Endothelial cell (in vitro differentiated cells): ENCODE data around the gene PSMF1. TPM values are rescaled to one million over a fixed set of nuclear protein-coding genes. Genes with fewer than 3 reads are reported as not detected.

ENCODE experiments used
- DNase-seq: peaks from one replicate; pipeline ENCODE4 v3.0.0; 2021; ENCODE audit warnings: low spot score
- H3K27ac Mint-ChIP-seq: one replicate; pipeline ENCODE4 v1.8.0; 2021; ENCODE audit warnings: mixed read lengths, inconsistent platforms; ENCODE audit not compliant: unreplicated experiment
- H3K27me3 Mint-ChIP-seq: one replicate; pipeline ENCODE4 v1.8.0; 2021; ENCODE audit warnings: mild to moderate bottlenecking, moderate library complexity, mixed read lengths, inconsistent platforms; ENCODE audit not compliant: unreplicated experiment
- H3K36me3 Mint-ChIP-seq: one replicate; pipeline ENCODE4 v1.8.0; 2021; ENCODE audit warnings: mild to moderate bottlenecking, low read depth, mixed read lengths, inconsistent platforms; ENCODE audit not compliant: unreplicated experiment
- H3K4me1 Mint-ChIP-seq: one replicate; pipeline ENCODE4 v1.8.0; 2021; ENCODE audit warnings: mild to moderate bottlenecking, mixed read lengths, inconsistent platforms; ENCODE audit not compliant: unreplicated experiment
- H3K4me3 Mint-ChIP-seq: one replicate; pipeline ENCODE4 v1.8.0; 2021; ENCODE audit warnings: mild to moderate bottlenecking, mixed read lengths, inconsistent platforms; ENCODE audit not compliant: unreplicated experiment
- H3K9me3 Mint-ChIP-seq: one replicate; pipeline ENCODE4 v1.8.0; 2021; ENCODE audit warnings: mixed read lengths, inconsistent platforms; ENCODE audit not compliant: unreplicated experiment
- CTCF ChIP-seq: fragments of 200-600 bp; sonication (generic); IDR thresholded peaks from one replicate; pipeline ENCODE4 v1.5.0; 2021; ENCODE audit warnings: antibody characterized with exemption; ENCODE audit not compliant: unreplicated experiment
- total RNA-seq: library from RNA; stranded (reverse); fragmentation: NEBNext Ultra II Directional; extraction: Animal tissue kit (Norgen Biotek cat#: 25700); gene quantifications from one replicate; pipeline ENCODE4 v1.2.1, GENCODE V29; 2021; ENCODE audit not compliant: unreplicated experiment

PSMF1 gene
- total RNA-seq, 1 donor from 2014 or later = 91.7 TPM

DNA sequence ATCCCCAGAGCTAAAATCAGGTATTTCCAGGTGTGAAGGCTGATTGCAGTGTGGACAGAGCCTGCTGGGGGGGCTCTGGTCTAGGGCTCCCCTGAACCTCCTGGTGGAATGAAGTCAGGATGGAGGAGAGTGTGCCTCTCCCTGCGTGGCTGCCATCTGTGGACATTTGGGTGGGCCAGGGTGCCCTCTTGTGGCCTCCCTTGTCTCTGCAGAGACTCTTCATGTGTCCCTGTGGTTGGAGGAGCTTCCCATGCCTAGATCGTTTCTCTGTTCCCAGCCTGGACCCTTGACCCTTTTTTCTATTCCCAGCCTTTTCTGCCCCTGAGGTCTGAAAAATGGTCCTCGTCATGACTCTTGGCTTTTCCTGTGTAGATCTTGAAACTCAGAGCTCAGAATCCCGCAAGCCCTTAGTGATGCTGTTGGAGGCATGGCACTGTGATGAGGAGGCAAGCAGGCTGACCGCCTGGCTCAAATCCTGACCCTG, 9.9 kb upstream of the PSMF1 start:
- Mint-ChIP-seq H3K4me1 (no peaks in the 10 kb centered on the region), H3K9me3 (no peaks in the 10 kb centered on the region), H3K4me3 (no peak overlapping the region), H3K27me3 (peaks cover 5% of the 10 kb centered on the region), H3K36me3 (no peaks in the 10 kb centered on the region), H3K27ac (no peak overlapping the region)
- peak; percentile 51 for TF ChIP-seq CTCF
- DNase-seq = peak; percentile 69

DNA sequence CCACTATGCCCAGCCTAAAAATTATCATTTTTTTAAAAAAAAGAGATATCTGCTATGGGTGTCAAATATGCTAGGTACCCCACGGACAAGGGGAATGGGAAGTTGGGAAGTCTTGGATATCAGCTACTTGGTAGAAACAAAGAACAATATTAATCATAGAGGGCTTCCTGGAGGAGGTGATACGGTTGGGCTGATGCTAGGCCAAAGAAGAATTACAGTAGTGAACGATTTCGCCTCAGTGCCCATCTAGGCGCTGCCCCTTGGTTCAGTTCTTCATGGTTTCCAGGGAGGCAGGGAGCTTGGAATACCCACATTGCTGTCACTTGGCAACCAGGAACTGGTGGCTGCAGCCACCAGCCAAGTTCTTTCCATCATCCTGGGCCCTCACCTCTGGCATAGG, 5.5 kb upstream of the PSMF1 start:
- peaks cover 3% of the 10 kb centered on the region for H3K27me3 Mint-ChIP-seq

DNA sequence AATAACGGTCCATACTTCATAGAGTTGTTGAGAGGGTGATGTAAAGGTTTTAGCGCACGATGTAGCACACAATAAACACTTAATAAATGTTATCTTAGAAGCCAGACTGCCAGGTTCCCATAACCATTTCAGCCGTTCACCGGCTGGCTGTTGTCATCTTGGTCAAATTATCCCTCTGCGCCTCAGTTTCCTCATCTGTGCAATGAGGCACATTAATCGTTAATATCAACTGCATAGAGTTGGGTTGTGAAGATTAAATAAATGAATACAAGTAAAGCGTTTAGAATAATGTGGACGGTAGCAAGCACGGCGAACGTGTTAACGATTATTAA, 432 bp upstream of the PSMF1 start:
- peaks cover 7% of the 10 kb centered on the region for H3K36me3 Mint-ChIP-seq
- peak overlapping the region; percentile 52 for H3K27ac Mint-ChIP-seq
- peak overlapping the region; percentile 95 for H3K4me3 Mint-ChIP-seq
- H3K9me3 Mint-ChIP-seq = no peaks in the 10 kb centered on the region
- TF ChIP-seq CTCF = no peak
- no peak for DNase-seq
- peaks cover 42% of the 10 kb centered on the region for H3K4me1 Mint-ChIP-seq
- peaks cover 1% of the 10 kb centered on the region for H3K27me3 Mint-ChIP-seq

More for the DNA sequence above, 5.5 kb upstream of the PSMF1 start:
- H3K36me3 Mint-ChIP-seq = no peaks in the 10 kb centered on the region
- peaks cover 11% of the 10 kb centered on the region for H3K4me1 Mint-ChIP-seq
- no peak overlapping the region for H3K4me3 Mint-ChIP-seq
- H3K27ac Mint-ChIP-seq = no peak overlapping the region
- no peak for DNase-seq
- TF ChIP-seq CTCF = no peak
- H3K9me3 Mint-ChIP-seq = no peaks in the 10 kb centered on the region

DNA sequence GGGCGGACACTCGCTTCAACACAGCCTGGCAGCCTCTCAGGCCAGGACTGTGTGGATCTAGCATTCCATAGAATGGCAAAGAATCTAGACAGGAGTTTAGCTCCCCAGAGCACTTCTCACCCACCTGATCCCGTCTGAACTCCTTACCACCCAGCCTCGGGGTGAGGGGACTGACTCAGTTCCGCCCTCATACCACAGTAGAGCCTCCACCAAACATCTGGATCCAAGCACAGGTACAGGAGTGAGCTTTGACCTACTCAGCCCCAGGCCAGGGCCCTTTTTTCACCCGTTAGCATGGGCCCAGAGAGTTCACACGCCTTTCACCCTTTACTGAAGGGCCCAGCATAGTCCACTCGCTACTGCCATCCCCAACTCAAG, 715 bp downstream of the PSMF1 start:
- Mint-ChIP-seq H3K27me3 (peaks cover 1% of the 10 kb centered on the region), H3K4me3 (peak overlapping the region; percentile 95), H3K9me3 (no peaks in the 10 kb centered on the region), H3K36me3 (peaks cover 7% of the 10 kb centered on the region), H3K27ac (peak overlapping the region; percentile 83), H3K4me1 (peaks cover 38% of the 10 kb centered on the region)
- no peak for DNase-seq
- TF ChIP-seq CTCF = no peak

- Mint-ChIP-seq H3K27me3 (peaks cover 1% of the 10 kb centered on the region), H3K36me3 (peaks cover 7% of the 10 kb centered on the region), H3K4me1 (peaks cover 36% of the 10 kb centered on the region), H3K4me3 (peak overlapping the region; percentile 95), H3K27ac (peak overlapping the region; percentile 83), H3K9me3 (no peaks in the 10 kb centered on the region)
- no peak for DNase-seq
- TF ChIP-seq CTCF = no peak
Observed at GRCh38 chr20:1119524-1119923, 1.1 kb downstream of the PSMF1 start.
